Central memory CD4-positive, alpha-beta T cell (primary cell): Measurements from ENCODE around the gene ATP2B3.
A peak's percentile ranks its signal among the peaks of the same experiment; 100 is the strongest.

Experiments used
- DNase-seq: peaks from one replicate; pipeline ENCODE4 v3.0.0; 2022

ATP2B3 gene

DNA sequence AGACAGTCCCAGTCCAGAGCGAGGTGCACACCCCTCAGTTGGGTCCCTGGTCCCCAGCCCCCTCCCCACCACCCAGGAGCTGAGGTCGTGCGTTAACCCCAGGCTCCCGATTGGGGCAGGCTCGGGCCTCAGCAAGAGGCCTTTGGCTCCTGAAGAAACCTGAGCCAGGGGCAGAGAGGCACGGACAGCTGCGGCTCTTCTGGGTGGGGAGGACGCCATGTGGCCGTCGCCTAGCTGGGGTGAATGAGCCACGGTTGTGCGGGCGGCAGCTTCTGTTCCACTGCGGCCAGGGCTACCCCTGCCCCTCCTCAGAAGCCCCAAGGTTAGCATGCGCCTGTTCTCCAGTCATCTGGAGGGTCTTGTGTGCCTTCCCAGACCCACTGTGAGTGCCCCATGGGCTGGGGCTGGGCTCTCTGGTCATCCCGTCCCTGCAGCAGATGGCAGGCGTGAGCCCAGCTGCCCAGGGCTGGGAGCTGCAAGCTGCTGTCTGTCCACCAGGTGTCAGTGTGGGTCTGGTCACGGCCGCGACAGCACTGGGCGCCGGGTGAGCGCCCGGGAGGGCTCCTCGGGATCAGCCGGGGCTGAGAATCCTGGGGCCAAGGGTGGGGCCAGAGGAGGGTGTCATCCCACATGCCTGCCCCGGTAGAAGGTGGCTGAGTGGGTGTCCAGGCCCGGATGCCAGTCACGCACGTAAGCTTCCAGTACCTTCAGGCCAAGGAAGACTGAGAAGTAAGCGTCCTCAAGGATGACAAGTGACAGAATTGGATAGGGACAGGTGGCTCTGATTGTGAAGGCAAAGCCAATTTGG is 21.9 kb downstream of the ATP2B3 start:
- DNase-seq = peak; percentile 36

DNA sequence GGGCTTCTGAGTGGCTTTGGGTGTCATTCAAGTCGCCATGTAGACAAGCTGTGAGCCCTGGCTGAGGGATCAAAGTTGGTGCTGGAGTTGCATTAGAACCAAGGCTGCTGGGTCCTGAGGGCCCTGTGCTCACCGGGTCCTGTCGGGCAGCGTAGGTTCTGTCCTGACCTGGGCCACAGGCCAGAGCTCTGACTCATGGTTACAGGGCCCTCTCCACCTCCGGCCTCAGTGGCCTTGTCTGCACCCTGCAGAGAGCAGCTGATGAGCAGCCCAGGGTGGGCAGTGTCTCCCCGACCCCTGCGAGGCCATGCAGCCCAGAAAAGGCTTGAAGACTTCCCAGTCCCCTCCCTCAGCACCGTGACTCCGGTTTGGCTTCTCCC is 22.5 kb downstream of the ATP2B3 start:
- no peak for DNase-seq

DNA sequence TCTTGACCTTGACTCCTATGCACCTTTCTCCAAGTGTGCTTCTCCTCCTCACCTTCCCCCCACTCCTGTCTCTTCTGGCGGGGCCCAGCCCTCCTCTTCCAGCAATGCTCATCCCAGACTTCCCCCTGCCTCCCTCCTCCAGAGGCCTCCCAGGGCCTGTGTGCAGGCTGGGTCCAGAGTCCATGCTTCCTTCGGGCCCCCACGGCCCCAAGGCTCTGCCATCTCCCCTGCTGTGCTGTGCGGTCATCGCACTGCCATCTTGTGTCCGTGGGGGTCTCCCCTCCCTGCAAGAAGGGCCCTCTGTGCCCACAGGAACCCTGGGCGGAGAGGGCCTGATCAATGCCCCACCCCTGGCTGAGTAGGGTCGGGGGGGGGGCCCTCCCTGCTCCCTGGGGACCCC is 27.3 kb downstream of the ATP2B3 start:
- no peak for DNase-seq

DNA sequence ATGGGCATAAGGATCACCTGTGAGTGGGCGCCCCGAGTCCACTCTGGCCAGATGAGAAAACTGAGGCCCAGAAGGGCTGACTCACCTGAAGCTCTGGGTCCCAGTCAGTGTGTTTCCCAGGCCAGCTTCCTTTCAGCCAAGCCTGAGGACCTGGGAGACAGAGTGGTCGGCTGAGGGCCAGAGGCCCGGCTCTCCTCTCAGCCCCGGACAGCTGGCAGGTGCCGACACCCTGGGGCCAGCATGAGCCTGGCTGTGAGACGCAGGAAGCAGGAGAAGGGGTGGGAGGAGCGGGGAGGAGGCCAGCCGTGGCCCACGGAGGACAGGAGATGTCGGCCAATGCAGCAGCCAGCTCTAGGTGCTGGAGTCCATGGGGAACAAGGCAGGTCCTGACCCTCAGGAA is 28.9 kb downstream of the ATP2B3 start:
- DNase-seq = no peak

DNA sequence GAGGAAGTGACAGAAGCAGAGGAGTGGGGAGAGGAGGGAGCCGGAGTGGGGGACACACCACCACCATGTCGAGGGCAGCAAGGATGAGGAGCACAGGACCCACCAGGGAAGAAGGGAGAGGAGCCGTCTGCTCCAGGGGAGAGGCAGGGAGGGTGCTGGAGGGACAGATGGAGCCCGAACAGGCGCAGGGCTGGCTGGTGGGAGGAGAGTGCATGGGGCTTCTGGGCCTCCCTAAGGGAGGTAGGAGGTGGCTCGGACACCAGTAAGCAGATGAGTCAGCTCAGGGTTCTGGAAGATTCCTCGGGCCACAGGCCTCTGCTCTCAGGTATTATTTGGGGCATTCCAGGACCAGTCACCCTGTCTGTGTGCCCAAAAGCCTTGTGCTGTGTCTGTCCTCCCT is 29.8 kb downstream of the ATP2B3 start:
- no peak for DNase-seq

DNA sequence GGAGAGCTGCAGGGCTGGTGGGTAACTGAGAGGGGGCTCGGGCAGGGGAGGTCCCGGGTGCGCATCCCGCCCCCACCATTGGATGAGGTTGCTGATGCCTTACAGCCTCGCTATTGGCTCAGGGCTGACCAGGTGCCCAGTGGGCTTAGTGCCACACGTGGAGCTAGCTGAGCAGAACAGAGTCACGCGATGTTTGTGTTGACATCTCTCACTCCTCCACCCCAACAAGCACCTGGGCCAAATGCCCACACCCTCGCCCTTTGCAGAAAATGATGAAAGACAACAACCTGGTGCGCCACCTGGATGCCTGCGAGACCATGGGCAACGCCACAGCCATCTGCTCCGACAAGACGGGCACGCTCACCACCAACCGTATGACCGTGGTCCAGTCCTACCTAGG is 31.8 kb downstream of the ATP2B3 start:
- DNase-seq = no peak

DNA sequence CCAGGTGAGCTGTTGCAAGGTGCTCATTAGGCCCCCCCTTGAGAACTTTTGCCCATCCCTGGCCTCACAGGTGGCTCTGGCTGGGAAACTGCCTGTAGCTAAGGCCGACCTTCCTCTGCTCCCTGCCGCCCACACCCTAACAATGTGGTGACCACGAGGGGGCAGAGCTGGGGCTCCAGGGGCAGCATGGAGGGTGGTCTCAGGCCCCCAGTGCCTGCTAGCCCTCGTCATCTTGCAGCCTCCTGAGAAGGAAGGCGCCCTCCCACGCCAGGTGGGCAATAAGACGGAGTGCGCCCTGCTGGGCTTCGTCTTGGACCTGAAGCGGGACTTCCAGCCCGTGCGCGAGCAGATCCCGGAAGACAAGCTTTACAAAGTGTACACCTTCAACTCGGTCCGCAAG is 32.4 kb downstream of the ATP2B3 start:
- no peak for DNase-seq

- DNase-seq = no peak
Measured at GRCh38 chrX:153551135-153551534, 33.7 kb downstream of the ATP2B3 start.

- peak; percentile 48 for DNase-seq
Measured at GRCh38 chrX:153554519-153555167, 37.2 kb downstream of the ATP2B3 start.

DNA sequence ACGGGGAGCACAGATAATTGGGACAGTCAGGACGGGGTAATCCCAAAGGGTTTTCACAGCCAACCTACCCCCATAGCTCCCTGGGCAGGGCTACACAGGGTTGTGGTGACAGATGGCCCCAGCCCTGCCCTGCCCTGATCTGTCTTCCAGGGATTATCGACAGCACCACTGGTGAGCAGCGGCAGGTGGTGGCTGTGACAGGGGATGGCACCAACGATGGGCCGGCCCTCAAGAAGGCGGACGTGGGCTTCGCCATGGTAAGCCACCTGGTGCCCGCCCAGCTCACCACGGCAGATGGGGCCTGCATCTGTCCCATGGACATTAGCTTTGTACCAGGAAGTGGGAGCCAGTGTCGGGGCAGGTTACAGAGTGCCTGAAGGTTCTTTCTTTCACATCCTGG is 39.3 kb downstream of the ATP2B3 start:
- no peak for DNase-seq

GRCh38 chrX:153557618-153558355 is 40.3 kb downstream of the ATP2B3 start:
- DNase-seq = no peak

- DNase-seq = no peak
Measured at GRCh38 chrX:153560000-153560399, 42.6 kb downstream of the ATP2B3 start.

- no peak for DNase-seq
Measured at GRCh38 chrX:153560466-153560865, 43.0 kb downstream of the ATP2B3 start.

DNA sequence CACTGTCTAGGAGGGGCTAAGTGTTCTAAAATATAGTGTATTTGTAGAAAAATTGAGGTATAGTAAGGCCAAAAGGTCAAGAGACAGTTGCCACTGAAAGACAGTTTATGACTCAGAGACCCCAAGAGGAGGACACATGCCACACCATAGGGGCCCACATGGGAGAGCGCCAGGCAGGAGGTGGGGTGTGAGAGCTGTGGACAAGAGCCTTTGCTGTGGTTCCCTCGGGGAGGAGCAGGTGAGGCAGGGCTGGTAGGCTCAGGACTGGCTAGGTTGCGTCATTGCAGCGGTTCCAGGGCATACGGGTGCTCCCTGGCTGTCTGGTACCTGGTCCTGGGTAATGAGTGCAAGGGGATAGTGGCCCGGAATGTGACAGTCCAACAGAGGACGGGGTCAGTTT is 43.9 kb downstream of the ATP2B3 start:
- no peak for DNase-seq

DNA sequence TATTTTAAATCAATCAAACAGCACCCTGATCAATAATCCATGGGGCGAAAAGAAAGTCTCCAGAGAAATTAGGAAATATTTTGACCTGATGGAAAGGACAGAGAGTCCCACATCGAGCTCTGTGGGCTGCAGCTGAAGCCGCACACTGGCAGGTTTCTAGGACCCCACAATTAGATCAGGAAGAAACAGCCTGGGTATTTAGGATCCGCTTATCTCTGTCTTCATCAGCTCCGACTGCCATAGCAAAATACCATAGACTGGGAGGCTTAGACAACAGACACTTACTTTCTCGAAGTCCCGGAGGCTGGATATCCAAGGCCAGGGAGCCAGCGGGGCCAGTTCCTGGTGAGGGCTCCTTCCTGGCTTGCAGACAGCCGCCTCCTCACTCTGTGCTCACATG is 45.1 kb downstream of the ATP2B3 start:
- no peak for DNase-seq

DNA sequence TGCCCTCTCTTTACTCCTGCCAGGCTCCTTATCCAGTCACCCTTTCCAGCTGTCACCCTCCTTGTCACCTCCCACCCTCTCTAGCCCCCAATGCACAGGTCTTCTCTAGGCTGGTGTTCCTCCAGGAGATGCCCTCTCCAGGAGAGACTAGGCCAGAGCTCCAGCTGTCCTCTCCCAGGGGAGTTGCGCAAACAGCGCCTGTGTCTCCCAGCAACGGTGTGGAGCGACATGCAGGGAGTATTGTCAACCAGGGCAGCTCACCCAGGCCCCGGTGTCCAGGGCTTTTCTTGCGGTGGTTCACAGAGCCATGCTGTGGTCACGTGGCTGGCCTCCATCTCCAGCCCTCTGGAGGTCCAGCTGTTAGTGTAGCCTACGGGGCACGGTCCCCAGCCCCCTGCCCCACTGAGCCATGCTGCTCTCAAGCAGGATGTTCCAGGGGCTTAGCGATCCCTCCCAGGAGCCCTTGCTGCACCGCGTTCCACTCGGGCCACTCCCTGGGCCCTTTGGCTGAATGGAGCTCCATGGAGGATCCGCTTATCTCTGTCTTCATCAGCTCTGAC is 46.7 kb downstream of the ATP2B3 start:
- no peak for DNase-seq

DNA sequence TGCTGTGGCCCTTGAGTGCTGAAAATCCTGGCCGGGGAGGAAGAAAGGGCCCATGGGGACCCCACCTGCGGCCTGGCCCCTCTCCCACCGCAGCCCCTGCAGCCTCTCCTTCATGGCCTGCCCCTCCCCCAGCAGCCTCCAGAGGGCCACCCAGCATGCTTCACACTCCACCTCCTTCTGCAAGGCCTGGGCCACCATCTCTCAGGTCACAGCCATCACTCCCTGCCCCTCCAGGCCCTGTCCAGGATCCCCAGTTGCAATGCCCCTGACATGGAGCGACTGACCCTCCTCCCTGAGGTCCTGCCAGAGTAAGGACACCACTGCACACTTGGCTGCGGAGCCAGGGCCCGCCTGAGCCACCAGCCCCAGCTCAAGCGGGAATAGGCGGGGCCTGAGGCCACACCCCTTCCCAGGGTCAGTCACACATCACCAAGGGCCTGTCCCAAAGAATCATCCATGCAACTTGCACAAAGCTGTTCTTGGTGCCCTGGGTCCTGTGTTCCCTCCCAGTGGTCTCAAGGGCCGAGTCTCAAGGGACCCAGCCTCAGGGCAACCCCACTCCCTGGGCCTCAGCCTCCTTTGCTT is 48.6 kb downstream of the ATP2B3 start:
- DNase-seq = no peak

GRCh38 chrX:153568451-153569011 is 51.1 kb downstream of the ATP2B3 start:
- DNase-seq = no peak

GRCh38 chrX:153569475-153569874 is 52.0 kb downstream of the ATP2B3 start:
- no peak for DNase-seq

DNA sequence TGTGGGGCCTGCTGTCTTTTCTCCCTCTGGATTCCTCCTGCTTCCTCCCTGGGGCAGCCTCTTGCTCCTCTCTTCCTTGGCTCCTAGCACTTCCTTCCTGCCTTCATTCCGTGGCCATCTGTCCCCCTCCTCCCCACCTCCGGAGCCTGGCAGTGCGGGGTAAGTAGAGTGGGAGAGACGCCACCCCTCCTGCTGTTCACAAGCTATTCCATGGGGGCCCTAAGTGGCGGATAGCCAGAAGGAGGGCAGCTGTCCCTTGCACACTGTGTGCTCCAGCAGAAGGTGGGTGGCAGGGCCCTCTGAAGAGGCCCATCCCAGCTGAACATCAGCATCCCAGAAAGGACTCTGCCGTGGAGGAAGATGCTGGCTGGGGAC is 54.1 kb downstream of the ATP2B3 start:
- DNase-seq = no peak

DNA sequence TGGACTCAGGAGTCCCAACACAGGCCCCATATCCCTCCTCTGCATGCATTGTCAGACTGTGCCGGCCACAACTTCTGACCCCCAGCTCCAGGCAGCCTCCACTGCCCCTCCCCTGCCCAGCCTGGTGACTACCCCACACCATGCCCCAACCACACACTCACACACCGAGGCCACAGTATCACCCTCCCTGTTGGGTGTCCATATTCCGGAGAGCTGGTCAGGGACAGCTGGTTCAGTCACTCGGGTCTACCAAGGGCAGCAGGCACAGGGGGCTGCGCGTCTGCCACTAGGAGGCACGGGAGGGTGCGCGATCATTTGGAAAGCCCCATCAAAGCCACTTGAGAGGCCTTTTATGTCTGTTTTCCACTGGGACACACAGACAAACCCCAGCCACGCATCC is 55.2 kb downstream of the ATP2B3 start:
- DNase-seq = no peak

GRCh38 chrX:153573984-153574383 is 56.5 kb downstream of the ATP2B3 start:
- DNase-seq = no peak
